Fibroblast of gingiva (primary cell): ENCODE measurements around the gene CHEK2.
"Not testable (repeated sequence)": the region's sequence is repeated elsewhere in the genome, so short reads cannot be mapped to it uniquely, and the experiment has no call there.

Experiments used
- DNase-seq: peaks from one replicate; pipeline ENCODE4 v3.0.0-alpha.2; 2011; ENCODE audit warnings: low read depth

CHEK2 gene

DNA sequence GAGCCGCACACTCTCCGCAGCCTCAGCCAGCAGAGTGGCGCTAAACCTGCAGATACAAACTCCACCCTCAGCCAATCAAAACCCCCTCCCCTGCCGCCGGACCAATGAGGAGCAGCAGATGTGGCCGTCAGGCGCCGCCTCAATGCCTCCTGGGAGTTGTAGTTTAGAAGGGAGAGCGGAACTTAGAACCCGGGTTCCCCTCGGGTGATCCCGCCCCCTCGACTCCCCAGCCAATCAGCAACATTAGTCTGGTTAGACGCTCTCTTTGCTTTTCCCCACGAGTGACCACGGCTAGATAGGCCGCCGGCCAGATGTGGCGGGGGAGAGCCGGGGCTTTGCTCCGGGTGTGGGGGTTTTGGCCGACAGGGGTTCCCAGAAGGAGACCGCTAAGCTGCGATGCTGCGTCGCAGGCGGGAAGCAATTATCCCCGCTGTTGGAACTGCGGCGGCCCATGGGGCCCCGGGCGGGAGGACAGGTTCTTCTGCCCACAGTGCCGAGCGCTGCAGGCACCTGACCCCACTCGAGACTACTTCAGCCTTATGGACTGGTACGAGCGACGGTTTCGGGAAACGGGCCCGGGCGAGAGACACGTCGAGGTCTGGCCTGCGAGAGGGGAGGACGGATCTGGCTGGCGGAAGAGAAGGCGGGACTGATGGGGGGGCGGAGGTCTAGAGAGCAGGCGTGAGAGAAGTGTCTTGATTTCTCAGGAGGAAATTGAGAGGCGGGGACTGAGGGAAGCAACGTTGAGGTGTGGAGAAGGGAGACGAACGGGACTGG is at the start of gene CHEK2, which contains the start of gene HSCB:
CHEK2 (minus strand) TSS at position 36 of the 777 bp plus-strand sequence. CDS start 7,099 bp downstream, outside the sequence.
HSCB (plus strand) TSS at position 255 of the 777 bp plus-strand sequence; CDS start at position 312, 57 bp downstream.
- DNase-seq = peak; percentile 97

DNA sequence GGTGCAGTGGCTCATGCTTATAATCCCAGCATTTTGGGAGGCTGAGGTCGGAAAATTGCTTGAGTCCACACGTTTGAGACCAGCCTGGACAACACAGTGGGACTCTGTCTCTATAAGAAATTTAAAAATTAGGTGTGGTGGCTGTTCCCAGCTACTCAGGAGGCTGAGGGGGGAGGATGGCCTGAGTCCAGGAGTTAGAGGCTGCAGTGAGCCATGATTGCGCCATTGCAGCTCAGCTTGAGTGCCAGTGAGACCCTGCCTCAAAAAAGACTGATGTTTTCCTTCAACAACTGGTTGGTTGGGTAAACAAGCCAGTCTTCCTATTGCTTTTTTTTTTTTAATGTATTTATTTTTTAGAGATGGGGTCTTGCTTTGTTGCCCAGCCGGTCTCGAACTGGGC is 49.5 kb upstream of the CHEK2 start:
- DNase-seq = no peak

DNA sequence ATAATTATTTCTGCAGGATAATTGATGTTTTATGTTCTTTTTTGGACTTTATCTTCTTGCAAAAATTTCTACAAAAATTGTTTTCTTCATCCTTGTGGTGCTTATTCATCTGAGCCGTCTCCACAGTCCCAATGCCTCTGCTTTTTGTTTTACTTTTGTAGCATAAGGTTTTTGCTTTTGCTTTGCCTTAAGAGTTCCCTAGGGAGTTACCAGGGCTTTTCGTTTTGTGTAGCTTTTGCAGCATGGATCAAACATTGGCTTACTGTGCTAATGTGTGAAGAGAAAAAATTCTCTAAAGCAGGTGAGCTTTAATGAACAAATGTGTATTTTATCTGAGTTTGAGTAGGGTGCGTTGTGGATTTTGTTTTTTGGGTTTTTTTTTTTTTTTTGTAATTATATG is 47.0 kb upstream of the CHEK2 start:
- no peak for DNase-seq

DNA sequence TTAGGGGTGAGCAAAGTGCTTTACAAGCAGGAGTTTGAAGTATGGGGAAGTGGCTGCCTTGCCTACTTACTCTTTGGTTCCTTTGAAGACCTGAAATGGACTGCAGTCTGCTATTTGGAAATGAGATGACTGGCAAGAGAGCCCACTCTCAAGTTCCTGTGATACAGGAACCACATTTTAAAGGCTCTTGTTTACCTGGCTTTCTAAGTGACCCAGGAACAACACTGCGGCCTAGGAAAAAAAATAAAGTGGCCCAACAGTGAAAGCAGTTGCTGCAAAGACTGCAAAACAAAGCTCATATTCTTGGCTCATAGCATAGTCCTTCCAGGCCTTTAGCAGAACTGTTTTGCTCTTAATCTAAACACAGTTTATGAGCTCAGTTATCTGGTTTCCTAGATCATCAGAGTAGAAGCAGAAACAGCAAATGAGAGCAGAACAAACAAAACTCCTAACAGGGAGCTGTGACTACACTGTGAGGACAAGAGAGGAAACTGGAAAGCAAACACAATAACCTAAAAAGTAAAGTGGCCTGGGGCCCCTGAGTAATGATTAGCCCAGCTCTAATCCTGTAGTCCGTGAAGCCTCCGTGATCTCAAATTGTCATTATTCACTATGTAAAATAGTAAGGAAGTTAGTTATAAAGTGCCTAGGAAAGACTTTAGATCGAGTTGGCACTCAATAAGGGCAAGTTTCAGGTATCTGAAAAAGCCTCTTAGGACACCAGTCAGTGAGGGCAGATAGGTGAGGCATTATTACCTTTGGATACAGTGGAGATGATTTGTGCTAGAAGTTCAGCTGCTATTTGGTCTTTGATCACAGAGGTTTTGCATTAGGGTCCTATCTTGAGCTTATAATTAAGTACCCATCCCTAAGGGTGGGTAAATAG is 42.4 kb upstream of the CHEK2 start:
- DNase-seq = no peak

DNA sequence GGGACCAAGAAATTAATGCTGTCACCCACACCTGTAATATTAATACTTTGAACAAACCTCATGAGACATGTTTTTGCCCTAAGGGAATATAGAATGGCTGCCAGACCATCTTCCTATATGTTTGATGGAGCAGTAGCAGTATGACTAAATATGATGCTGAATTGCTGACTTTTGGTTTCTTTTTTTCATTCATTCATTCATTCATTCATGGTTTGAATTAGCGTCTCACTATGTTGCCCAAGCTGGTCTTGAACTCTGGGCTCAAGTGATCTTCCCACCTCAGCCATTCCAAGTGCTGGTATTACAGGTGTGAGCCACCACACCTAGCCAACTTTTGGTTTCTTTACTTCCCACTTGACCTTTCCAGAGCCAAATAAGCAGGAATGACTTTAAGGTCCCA is 38.7 kb upstream of the CHEK2 start:
- no peak for DNase-seq

DNA sequence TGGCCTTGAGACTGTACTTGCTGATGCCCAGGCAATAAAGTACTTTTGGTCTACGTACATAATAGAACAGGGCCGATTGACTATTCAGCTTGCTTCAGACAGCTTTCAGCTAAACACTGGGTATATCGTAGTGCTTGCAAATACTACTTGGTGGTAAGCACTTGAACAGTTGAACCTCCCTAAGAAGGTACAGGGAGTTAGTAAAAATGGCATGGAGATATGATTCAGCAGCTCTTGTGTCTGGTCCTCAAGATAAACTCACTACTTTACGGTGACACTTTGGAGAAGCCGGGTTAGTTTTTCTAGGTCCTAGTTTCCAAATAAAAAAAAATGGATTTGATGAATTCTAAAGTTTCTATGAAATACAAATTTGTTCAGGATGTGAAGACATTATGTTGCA is 38.2 kb upstream of the CHEK2 start:
- DNase-seq = no peak

DNA sequence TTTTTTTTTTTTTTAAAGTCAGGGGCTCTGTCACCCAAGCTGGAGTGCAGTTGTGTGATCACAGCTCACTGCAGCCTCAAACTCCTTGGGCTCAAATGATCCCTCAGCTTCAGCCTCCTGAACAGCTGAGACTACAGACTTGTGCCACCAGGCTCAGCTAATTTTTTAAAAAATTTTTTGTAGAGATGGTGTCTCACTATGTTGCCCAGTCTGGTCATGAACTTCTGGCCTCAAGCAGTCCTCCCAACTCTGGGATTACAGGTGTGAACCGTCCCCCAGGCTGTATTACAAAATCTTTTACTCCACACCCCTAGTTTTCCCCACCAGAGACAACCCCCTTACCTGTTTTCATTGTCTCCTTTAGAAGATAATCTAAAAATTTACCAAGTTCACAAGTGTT is 32.8 kb upstream of the CHEK2 start:
- DNase-seq = no peak

DNA sequence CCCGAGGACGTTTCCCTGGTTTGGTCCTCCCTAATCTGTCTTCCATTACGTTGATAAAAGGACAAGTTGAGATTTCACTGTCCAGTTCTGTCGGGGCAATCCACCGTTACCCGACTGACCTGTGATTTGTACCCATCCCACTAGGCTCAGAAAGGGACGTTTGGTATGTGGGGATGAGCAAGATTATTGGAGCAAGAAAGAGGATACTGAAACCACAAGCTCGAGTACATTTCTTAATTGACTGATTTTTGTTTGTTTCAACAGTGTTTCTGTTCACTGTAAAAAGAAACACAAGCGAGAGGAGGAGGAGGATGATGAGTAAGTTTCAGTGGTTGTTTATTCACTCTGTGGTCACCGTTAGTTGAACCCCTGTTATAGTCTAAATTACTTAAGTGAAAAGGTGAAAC is 31.8 kb upstream of the CHEK2 start:
- DNase-seq = peak; percentile 62

DNA sequence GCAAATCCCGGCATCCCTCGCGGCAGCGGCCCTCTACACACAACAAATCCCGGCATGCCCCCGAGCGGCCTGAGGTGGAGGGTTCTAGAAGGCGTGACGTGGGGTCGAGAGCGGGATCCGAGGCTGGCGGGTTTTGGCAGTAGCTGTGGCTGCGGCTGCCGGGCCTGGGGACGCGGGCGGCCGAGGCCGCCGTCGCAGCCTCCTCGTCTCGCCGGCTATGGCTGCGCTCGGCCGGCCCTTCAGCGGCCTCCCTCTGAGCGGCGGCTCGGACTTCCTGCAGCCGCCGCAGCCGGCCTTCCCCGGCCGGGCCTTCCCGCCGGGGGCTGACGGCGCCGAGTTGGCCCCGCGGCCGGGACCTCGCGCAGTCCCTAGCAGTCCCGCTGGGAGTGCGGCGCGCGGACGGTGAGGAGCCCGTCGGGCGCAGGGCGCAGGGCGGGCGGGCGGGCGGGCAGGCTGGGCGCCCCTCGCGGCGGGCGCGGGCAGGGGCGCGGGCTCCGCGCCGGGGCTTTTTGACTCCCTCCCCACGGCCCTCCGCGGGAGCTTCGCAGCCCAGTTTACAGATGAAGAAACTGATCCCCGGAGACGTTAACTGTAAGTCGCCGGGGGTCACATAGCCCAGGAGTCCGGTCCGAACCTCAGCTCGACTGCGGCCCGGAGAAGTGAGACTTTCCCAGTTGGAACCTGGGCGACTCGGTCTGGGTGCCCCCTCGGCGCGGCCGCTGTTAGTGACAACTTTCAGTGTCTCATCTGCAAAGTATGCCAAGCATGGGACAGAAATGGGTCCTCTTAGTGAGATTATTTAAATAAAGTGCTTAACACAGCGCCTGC is 31.2 kb upstream of the CHEK2 start, which contains the start of gene CCDC117:
CCDC117 (plus strand) TSS at position 63 of the 828 bp plus-strand sequence; CDS start at position 218, 155 bp downstream.
- DNase-seq = peak; percentile 96

DNA sequence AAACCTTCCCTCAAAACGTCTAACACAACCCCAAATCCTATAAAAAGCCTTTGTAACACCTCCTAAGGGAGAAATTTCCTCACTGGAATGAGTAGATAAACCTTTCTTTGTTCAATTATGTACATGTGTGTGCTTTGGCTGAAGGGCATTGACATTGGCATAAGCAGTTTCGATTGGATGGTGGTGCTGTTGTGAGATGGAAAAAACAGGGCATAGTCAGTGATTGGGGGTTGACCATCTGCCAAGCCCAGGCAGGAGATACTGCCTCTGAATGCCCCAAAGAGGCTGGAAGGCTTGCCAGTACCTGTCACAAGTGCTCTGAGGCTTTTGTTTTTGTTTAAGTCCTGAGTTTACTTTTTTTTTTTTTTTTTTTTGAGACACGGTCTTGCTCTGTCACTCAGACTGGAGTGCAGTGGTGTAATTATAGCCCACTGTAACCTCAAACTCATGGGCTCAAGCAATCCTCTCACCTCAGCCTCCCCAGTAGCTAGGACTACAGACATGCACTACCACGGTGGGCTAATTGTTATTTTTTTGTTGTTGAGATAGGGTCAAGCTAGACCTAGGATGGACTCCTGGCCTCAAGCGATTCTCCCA is 29.7 kb upstream of the CHEK2 start:
- DNase-seq = no peak

DNA sequence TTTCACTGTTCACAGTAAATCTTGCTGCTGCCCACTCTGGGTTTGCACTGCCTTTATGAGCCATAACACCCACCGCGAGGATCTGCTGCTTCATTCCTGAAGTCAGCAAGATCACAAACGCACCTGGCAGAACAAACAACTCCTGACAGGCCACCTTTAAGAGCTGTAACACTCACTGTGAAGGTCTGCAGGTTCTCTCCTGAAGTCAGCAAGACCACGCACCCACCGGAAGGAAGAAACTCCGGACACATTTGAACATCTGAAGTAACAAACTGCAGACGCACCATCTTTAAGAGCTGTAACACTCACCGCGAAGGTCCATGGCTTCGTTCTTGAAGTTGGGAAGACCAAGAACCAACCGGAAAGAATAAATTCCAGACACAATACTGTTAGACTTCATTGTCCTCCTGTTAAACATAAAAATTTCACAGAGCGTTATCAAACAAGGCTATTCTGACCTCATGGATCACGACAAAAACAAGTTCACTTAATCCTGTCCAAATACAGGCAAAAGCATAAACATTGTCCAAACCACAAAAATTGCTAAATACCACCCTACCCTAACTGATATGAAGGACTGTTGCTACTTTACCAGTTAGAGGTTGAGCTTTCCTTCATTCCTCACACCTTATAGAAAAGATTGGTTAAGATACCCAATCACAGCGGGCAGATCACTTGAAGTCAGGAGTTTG is 27.9 kb upstream of the CHEK2 start:
- DNase-seq = no peak

DNA sequence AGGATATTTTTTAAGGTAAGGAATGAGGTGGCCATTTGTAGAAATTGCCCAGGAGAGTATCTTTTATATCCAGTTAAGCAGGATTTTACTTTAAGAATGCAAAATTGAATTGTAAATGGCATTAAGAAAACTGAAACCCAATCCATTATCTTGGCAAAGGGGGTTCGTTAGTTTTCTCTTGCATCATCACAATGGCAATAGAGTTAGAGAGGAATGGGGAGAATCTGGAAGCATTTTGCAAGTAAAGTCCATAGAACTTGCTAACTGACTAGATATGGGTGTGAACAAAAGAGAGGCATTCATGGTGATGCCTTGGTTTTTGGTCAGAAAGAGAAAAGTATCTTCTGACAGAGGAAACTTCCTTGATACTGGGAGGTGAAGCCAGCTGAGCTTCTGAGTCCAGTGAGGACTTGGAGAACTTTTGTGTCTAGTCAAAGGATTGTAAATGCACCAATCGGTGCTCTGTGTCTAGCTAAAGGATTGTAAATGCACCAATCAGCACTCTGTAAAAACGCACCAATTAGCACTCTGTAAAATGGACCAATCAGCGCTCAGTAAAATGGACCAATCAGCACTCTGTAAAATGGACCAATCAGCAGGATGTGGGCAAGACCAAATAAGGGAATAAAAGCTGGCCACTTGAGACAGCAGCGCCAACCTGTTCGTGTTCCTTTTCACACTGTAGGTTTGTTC is 27.2 kb upstream of the CHEK2 start:
- DNase-seq = peak; percentile 66

DNA sequence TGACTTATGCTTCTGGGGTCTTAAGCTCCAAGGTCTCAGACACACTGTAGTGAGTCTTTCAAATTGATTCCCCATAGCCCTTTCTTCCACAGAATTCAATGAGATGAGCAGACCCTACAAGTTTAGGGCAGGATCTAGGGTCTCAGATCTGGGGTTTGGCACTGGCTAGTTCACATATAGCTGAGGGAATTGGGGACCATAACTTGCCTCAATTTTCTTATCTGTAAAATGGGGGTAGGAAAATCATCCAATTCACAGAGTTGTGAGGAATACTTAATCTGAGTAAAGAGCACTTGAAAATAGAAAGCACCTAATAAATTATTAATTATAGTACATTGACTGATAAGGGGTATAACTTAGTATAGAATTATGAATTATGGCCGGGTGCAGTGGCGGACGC is 25.0 kb upstream of the CHEK2 start:
- no peak for DNase-seq

DNA sequence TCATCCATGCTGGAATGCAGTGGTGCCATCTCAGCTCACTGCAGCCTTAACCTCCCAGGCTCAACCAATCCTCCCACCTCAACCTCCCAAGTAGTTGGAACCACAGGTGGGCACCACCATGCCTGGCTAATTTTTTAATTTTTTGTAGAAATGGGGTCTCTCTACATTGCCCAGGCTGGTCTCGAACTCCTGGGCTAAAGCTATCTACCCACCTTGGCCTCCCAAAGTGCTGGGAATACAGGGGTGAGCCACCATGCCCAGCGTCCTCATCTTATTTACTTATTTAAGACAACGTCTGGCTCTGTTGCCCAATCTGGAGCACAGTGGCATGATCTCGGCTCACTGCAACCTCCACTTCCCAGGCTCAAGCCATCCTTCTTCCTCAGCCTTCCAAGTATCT is 20.4 kb upstream of the CHEK2 start:
- DNase-seq = not testable (repeated sequence)

DNA sequence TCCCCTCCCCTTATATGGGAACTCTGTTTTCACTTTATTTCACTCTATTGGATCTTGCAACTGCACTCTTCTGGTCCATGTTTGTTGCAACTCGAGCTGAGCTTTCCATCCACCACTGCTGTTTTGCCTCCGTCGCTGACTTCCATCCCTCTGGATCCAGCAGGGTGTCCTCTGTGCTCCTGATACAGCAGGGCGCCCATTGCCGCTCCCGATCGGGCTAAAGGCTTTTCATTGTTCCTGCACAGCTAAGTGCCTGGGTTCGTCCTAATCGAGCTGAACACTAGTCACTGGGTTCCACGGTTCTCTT is 19.8 kb upstream of the CHEK2 start:
- no peak for DNase-seq

DNA sequence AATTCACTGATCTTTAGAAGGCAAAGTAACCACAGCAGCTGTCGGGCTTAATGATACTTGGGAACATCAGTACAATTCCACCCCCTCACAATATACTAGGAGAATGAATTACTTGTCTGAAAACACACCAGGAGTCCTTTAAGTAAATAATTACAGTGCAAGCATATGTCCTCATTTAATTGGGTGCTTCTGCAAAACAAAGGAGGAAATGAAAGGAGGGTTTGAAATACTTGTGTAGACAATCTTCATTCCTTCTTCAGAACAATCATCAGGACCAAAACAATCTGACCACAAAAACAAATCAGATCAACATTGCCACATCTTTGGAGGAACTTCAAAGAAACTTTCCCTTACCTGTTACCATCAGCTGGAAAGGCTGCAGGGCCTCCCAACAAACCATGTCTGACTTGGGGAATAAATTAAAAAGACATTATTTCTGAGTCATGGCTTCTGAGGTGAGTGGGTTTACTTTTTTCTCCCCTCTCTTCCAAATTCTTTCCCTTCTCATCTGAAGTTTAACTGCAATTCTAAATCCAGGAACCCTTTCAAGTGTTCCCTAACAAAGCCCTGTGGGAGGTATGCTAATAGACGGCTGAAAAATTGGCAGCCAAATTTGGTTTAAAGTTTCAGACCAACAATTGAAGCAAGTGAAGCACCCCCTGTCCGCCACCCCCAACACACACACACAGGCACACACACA is 18.4 kb upstream of the CHEK2 start:
- no peak for DNase-seq

DNA sequence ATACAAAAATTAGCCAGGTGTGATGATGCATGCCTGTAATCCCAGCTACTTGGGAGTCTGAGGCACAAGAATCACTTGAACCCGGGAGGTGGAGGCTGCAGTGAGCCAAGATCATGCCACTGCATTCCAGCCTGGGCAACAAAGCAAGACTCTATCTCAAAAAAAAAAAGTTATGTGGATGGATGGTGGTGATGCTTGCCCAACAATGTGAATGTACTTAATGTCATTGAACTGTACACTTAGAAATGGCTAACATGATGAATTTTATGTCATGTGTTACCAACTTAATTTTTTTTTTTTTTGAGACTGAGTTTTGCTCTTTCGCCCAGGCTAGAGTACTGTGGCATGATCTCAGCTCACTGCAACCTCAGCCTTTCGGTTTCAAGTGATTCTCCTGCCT is 12.9 kb upstream of the CHEK2 start:
- not testable (repeated sequence) for DNase-seq

DNA sequence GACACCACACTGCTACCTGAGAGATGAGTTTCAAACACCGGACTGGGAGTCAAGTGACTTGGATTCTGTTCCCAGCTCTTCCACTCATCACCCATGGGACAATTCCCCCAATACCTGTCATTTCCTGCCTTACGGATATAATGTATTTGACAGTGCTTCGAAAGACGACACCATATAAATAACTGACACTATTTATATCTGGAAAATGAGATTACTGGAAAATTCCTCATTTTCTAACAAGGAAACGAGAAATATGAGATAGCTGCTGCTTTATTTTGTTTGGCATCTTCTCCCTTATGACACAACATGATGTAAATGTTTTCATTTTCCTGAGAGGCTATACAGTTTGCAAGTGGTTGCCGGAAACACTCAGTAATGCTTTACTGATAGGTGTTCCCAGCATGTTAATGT is 8.9 kb upstream of the CHEK2 start:
- DNase-seq = peak; percentile 73

DNA sequence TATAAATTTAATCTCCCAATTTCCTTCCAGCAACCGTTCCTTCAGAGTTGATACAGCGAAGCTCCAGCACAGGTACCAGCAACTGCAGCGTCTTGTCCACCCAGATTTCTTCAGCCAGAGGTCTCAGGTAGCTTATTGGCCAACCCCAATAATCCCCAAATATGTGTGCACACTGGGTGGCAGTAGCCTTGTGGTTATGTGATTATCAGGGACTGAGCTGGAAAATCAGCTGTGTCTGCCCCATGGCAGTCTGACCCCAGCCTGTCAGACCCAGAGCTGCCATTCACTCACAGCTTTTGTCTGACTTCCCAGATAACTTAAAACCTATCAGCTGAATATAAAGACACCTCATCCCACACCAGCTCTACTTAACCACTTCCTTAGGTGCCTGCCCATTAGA is 2.2 kb upstream of the CHEK2 start:
- DNase-seq = no peak

DNA sequence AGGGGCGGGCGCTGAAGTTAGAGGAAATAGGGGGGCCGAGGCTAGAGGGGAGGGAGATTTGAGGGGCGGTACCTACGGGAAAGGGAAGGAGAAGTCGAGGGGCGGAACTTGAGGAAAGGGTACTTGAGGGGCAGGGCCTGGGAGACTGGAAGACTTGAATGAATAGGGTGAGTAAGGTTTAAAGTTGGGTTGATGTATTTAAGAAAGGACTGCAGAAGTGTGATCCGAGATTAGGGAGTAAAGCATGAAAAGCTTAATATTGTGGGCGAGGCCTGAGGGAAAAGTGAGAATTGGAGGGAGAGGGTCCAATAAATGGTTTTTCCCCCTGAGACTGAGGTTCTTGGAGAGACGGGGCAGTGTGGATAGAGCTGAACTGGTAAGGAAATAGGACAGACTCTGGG is 942 bp upstream of the CHEK2 start:
- no peak for DNase-seq
